HepG2 (cell line): ENCODE data around the gene XK. TPM values are rescaled to one million over a fixed set of nuclear protein-coding genes. Genes with fewer than 3 reads are reported as not detected.
"Not testable (repeated sequence)": the region's sequence is repeated elsewhere in the genome, so short reads cannot be mapped to it uniquely, and the experiment has no call there.

Experiments used
- ATAC-seq: fragments of 200-7000 bp; cut with Tn5 transposase; 3 replicates; pipeline ENCODE4 v1.9.1; 2020; ENCODE audit warnings: mild to moderate bottlenecking, moderate library complexity
- BruUV-seq: library from RNA; stranded (reverse); fragments of 400-500 nt; replicated peaks from 2 replicates; lab custom pipeline; 2021; lab: Mats Ljungman, UMichigan
- CTCF ChIA-PET: fragments of 300-600 bp; formaldehyde crosslinking; extraction: SDS; loops from one replicate; lab custom pipeline; 2021; ENCODE audit warnings: low total read pairs, inconsistent platforms, low intra/inter-chr PET ratio; lab: Yijun Ruan, JAX
- POLR2A ChIA-PET: fragments of 350-600 bp; sonication (Branson Sonifier 250); formaldehyde crosslinking; loops from one replicate; lab custom pipeline; 2020; ENCODE audit warnings: antibody characterized with exemption, inconsistent platforms; lab: Yijun Ruan, JAX
- DNase-seq: peaks from one replicate; pipeline ENCODE4 v3.0.0-alpha.2; 2015; ENCODE audit warnings: low spot score
- FAIRE-seq: peaks from 3 replicates; lab custom pipeline; 2011; peaks lifted over from hg19 to GRCh38; lab: Jason Lieb, UNC
- H2AFZ ChIP-seq: one replicate; pipeline ENCODE4 v1.6.1; 2011; ENCODE audit warnings: low read length, inconsistent platforms
- H3K27ac ChIP-seq: fragments of 300-600 bp; 3 replicates; pipeline ENCODE4 v1.8.0; 2011; ENCODE audit warnings: mixed run types, mild to moderate bottlenecking, mixed read lengths, low read length, inconsistent platforms; ENCODE audit not compliant: insufficient read depth; ENCODE audit errors: extremely low read length
- H3K27me3 ChIP-seq, 2 experiments: fragments of 200-600 bp in 1 of 2; 2 replicates in 1 of 2; 3 replicates in 1 of 2; pipeline versions ENCODE4 v1.6.0 to v1.8.0; 2011; ENCODE audit warnings: low read length in 2 of 2, mild to moderate bottlenecking in 2 of 2, moderate library complexity in 2 of 2, inconsistent platforms in 1 of 2; ENCODE audit not compliant: insufficient read depth in 2 of 2, control insufficient read depth in 1 of 2
- H3K36me3 ChIP-seq, 2 experiments: fragments of 200-600 bp in 1 of 2; replicated peaks in 1 of 2; 2 replicates in 1 of 2; 3 replicates in 1 of 2; pipeline versions ENCODE4 v1.5.1 to v1.8.0; 2011; ENCODE audit warnings: low read length in 2 of 2, inconsistent platforms in 1 of 2; ENCODE audit not compliant: insufficient read depth in 2 of 2, control insufficient read depth in 1 of 2
- H3K4me1 ChIP-seq: 2 replicates; pipeline ENCODE4 v1.5.1; 2012; ENCODE audit warnings: low read length, inconsistent platforms; ENCODE audit not compliant: insufficient read depth
- H3K4me2 ChIP-seq: 2 replicates; pipeline ENCODE4 v1.6.0; 2011; ENCODE audit warnings: low read depth, low read length, inconsistent platforms
- H3K4me3 ChIP-seq, 3 experiments: fragments of 200-600 bp in 1 of 3; sonication (generic), shearing (Covaris generic) in 1 of 3; replicated peaks in 1 of 3; 2 replicates each; pipeline ENCODE4 v1.5.1; 2011 to 2016; ENCODE audit warnings: low read length in 3 of 3, inconsistent platforms in 2 of 3, low read depth in 2 of 3, mild to moderate bottlenecking in 2 of 3, control low read depth in 1 of 3, mixed read lengths in 1 of 3; ENCODE audit not compliant: insufficient read depth in 1 of 3
- H3K79me2 ChIP-seq: one replicate; pipeline ENCODE4 v1.6.1; 2011; ENCODE audit warnings: low read length, inconsistent platforms; ENCODE audit not compliant: insufficient read depth
- H3K9ac ChIP-seq: 2 replicates; pipeline ENCODE4 v1.6.0; 2011; ENCODE audit warnings: mild to moderate bottlenecking, low read depth, low read length, inconsistent platforms; ENCODE audit not compliant: insufficient read depth
- H3K9me3 ChIP-seq: 2 replicates; pipeline ENCODE4 v1.5.1; 2012; ENCODE audit warnings: mild to moderate bottlenecking, low read length
- H4K20me1 ChIP-seq: 2 replicates; pipeline ENCODE4 v1.6.0; 2011; ENCODE audit warnings: inconsistent platforms, mild to moderate bottlenecking, low read length, moderate library complexity; ENCODE audit not compliant: insufficient read depth
- CEBPG ChIP-seq: IDR thresholded peaks from 2 replicates; pipeline ENCODE4 v1.6.1; 2016
- ETV6 ChIP-seq: sonication (generic); formaldehyde crosslinking; conservative IDR thresholded peaks from 2 replicates; pipeline ENCODE4 v1.4.0; 2020; ENCODE audit warnings: missing genetic modification reagents
- KDM5B ChIP-seq: sonication (generic); formaldehyde crosslinking; IDR thresholded peaks from 2 replicates; pipeline ENCODE4 v1.4.0; 2020; ENCODE audit warnings: missing genetic modification reagents, mild to moderate bottlenecking, borderline replicate concordance
- RBM22 ChIP-seq: fragments of 200-400 bp; formaldehyde crosslinking; optimal IDR thresholded peaks from 2 replicates; pipeline ENCODE3; 2017; ENCODE audit warnings: mild to moderate bottlenecking, low read length, moderate library complexity
- RFXAP ChIP-seq: sonication (generic); formaldehyde crosslinking; IDR thresholded peaks from 2 replicates; pipeline ENCODE4 v1.4.0; 2020; ENCODE audit warnings: missing genetic modification reagents, borderline replicate concordance
- SMAD3 ChIP-seq: sonication (generic); formaldehyde crosslinking; IDR thresholded peaks from 2 replicates; pipeline ENCODE4 v1.4.0; 2020; ENCODE audit warnings: missing genetic modification reagents
- TARDBP ChIP-seq: sonication (generic); formaldehyde crosslinking; IDR thresholded peaks from 2 replicates; pipeline ENCODE4 v1.8.0; 2022; ENCODE audit warnings: mild to moderate bottlenecking, missing genetic modification reagents
- ZNF382 ChIP-seq: sonication (generic); formaldehyde crosslinking; IDR thresholded peaks from 2 replicates; pipeline ENCODE4 v1.5.0; 2020; ENCODE audit warnings: missing genetic modification reagents, mild to moderate bottlenecking, borderline replicate concordance
- ZNF484 ChIP-seq: sonication (generic); formaldehyde crosslinking; IDR thresholded peaks from 2 replicates; pipeline ENCODE4 v1.5.1; 2020; ENCODE audit warnings: mild to moderate bottlenecking, low read depth, missing genetic modification reagents, borderline replicate concordance
- ZNF496 ChIP-seq: sonication (generic); formaldehyde crosslinking; IDR thresholded peaks from 2 replicates; pipeline ENCODE4 v1.8.1; 2023; ENCODE audit warnings: mild to moderate bottlenecking, moderate library complexity, missing genetic modification reagents; ENCODE audit not compliant: insufficient replicate concordance
- ZNF530 ChIP-seq: sonication (generic); formaldehyde crosslinking; IDR thresholded peaks from 2 replicates; pipeline ENCODE4 v1.5.0; 2020; ENCODE audit warnings: low read depth, mild to moderate bottlenecking, missing genetic modification reagents
- ZNF737 ChIP-seq: sonication (generic); formaldehyde crosslinking; IDR thresholded peaks from 2 replicates; pipeline ENCODE4 v1.5.0; 2020; ENCODE audit warnings: missing genetic modification reagents, mild to moderate bottlenecking, borderline replicate concordance
- ZNF75D ChIP-seq: sonication (generic); formaldehyde crosslinking; IDR thresholded peaks from 2 replicates; pipeline ENCODE4 v1.8.1; 2023; ENCODE audit warnings: missing genetic modification reagents, mild to moderate bottlenecking, borderline replicate concordance
- WGBS: methylation state at CpG from one replicate; pipeline ENCODE4 v1.1.6; 2017; ENCODE audit warnings: low lambda C conversion rate; 5-methylcytosine and 5-hydroxymethylcytosine counted together
- in situ Hi-C: cut with HindIII; loops from 2 replicates; pipeline ENCODE4 v1.10.0; 2017; ENCODE audit warnings: low pct_unique_long_range_greater_than_20kb; ENCODE audit not compliant: extremely low pct_ligation_motif_present
- intact Hi-C: fragments of 100-400 bp; cut with micrococcal nuclease; formaldehyde crosslinking; loops from one replicate; pipeline ENCODE4 v1.10.0; 2022; ENCODE audit not compliant: unreplicated experiment
- polyA plus RNA-seq, 8 experiments: library from polyadenylated mRNA; depleted of rRNA in 3 of 8; stranded (reverse) in 7 of 8; unstranded in 1 of 8; fragments of >200 nt; fragmentation: Illumina TruSeq in 4 of 8; extraction: Trizol in 4 of 8; gene quantifications; 2 replicates each; pipeline versions ENCODE4 v1.2.1 to v1.2.3, GENCODE V29; 2011 to 2016; ENCODE audit warnings: low read depth in 4 of 8, missing spikeins in 1 of 8, mixed read lengths in 1 of 8; ENCODE audit not compliant: insufficient read depth in 1 of 8
- total RNA-seq, 5 experiments: library from RNA; depleted of rRNA; stranded (reverse); fragments of >200 nt; fragmentation: Illumina TruSeq; extraction: Trizol; gene quantifications; 2 replicates each; pipeline ENCODE4 v1.2.3, GENCODE V29; 2016; ENCODE audit warnings: low read depth in 1 of 5
- TF ChIP-seq, protein P1 (sequence below): sonication (generic); formaldehyde crosslinking; conservative IDR thresholded peaks from 2 replicates; pipeline ENCODE4 v1.8.0; 2022; ENCODE audit warnings: mild to moderate bottlenecking, moderate library complexity, missing genetic modification reagents
- TF ChIP-seq, protein P2 (sequence below): sonication (generic); formaldehyde crosslinking; IDR thresholded peaks from 2 replicates; pipeline ENCODE4 v1.5.1; 2020; ENCODE audit warnings: missing genetic modification reagents, mild to moderate bottlenecking, borderline replicate concordance

The XK gene
- total and polyA plus RNA-seq, 2 of the 13 experiments (the other 11 are each of a cell fraction or from before 2014, with no cell fraction given) = not detected

DNA sequence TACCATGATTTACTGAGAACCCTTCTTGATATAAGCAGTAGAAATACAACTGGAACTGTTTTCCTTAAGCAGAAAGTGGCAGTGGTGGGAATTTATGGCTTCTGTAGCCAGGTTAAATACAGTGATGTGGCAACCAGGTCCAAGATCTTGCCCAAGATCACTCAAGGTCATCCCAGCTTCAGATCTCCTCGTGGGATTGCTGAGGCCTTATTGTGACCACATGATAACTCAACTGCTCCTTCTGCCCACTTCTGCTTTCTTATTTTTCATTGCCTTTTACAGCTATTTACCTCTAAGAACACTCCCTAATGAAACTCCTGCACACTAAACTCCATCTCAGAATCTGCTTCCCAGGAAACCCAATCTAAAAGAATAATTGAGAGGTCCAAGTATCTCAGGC is 81.8 kb downstream of the XK start:
- in situ Hi-C loops = no loop called here
- Histone ChIP-seq H2AFZ (no peak overlapping the region), H3K9me3 (no peaks in the 10 kb centered on the region), H3K79me2 (no peaks in the 10 kb centered on the region), H3K36me3 (no peaks in the 10 kb centered on the region), H3K27me3 (no peaks in the 10 kb centered on the region), H3K4me2 (no peak overlapping the region), H3K4me1 (no peaks in the 10 kb centered on the region), H3K9ac (no peak overlapping the region), H3K4me3 (no peak overlapping the region), H4K20me1 (no peaks in the 10 kb centered on the region), H3K27ac (no peak overlapping the region)
- intact Hi-C loops = no loop called here
- TF ChIP-seq ZNF737 (CRISPR knock-in tag) (no peak), ZNF496 (no peak), ZNF530 (CRISPR knock-in tag) (no peak), RFXAP (no peak), TARDBP (CRISPR knock-in tag) (no peak), SMAD3 (CRISPR knock-in tag) (no peak), ZNF75D (no peak), ZNF382 (no peak), CEBPG (CRISPR knock-in tag) (no peak), KDM5B (no peak), ZNF484 (CRISPR knock-in tag) (no peak), ETV6 (CRISPR knock-in tag) (no peak), RBM22 (no peak)
- TF ChIP-seq, protein P1, sequence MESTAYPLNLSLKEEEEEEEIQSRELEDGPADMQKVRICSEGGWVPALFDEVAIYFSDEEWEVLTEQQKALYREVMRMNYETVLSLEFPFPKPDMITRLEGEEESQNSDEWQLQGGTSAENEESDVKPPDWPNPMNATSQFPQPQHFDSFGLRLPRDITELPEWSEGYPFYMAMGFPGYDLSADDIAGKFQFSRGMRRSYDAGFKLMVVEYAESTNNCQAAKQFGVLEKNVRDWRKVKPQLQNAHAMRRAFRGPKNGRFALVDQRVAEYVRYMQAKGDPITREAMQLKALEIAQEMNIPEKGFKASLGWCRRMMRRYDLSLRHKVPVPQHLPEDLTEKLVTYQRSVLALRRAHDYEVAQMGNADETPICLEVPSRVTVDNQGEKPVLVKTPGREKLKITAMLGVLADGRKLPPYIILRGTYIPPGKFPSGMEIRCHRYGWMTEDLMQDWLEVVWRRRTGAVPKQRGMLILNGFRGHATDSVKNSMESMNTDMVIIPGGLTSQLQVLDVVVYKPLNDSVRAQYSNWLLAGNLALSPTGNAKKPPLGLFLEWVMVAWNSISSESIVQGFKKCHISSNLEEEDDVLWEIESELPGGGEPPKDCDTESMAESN (CRISPR knock-in tag) = no peak
- TF ChIP-seq, protein P2, sequence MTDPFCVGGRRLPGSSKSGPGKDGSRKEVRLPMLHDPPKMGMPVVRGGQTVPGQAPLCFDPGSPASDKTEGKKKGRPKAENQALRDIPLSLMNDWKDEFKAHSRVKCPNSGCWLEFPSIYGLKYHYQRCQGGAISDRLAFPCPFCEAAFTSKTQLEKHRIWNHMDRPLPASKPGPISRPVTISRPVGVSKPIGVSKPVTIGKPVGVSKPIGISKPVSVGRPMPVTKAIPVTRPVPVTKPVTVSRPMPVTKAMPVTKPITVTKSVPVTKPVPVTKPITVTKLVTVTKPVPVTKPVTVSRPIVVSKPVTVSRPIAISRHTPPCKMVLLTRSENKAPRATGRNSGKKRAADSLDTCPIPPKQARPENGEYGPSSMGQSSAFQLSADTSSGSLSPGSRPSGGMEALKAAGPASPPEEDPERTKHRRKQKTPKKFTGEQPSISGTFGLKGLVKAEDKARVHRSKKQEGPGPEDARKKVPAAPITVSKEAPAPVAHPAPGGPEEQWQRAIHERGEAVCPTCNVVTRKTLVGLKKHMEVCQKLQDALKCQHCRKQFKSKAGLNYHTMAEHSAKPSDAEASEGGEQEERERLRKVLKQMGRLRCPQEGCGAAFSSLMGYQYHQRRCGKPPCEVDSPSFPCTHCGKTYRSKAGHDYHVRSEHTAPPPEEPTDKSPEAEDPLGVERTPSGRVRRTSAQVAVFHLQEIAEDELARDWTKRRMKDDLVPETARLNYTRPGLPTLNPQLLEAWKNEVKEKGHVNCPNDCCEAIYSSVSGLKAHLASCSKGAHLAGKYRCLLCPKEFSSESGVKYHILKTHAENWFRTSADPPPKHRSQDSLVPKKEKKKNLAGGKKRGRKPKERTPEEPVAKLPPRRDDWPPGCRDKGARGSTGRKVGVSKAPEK (CRISPR knock-in tag) = no peak
- no peak for ATAC-seq
- DNase-seq = no peak
- ChIA-PET POLR2A (no interaction called here), CTCF (no interaction called here)
- WGBS = 0% methylated on average over 1 of the region's 1 CpG
- FAIRE-seq = no peak
- no TSS peak for BruUV-seq

DNA sequence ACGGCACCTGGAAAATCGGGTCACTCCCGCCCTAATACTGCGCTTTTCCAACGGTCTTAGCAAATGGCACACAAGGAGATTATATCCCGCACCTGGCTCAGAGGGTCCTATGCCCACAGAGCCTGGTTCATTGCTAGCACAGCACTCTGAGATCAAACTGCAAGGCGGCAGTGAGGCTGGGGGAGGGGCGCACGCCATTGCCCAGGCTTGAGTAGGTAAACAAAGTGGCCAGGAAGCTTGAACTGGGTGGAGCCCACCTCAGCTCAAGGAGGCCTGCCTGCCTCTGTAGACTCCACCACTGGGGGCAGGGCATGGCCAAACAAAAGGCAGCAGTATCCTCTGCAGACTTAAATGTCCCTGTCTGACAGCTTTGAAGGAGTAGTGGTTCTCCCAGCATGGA is 83.3 kb downstream of the XK start:
- H2AFZ ChIP-seq, DNase-seq, POLR2A ChIA-PET, H3K4me1 ChIP-seq, in situ Hi-C loops, H3K9ac ChIP-seq, ATAC-seq, H4K20me1 ChIP-seq, H3K79me2 ChIP-seq, H3K4me2 ChIP-seq, H3K27ac ChIP-seq, H3K4me3 ChIP-seq, BruUV-seq, FAIRE-seq, H3K9me3 ChIP-seq, intact Hi-C loops, H3K27me3 ChIP-seq, H3K36me3 ChIP-seq, CTCF ChIA-PET: not testable (repeated sequence)
- WGBS = no CpG with 5 or more reads among the region's 9 CpGs
